ENCODE data around the gene HP1BP3. TPM values are rescaled to one million over a fixed set of nuclear protein-coding genes. Genes with fewer than 3 reads are reported as not detected.

HP1BP3 gene
- total RNA-seq, 4 donors from 2014 or later = 221 to 322 (median 237) TPM

DNA sequence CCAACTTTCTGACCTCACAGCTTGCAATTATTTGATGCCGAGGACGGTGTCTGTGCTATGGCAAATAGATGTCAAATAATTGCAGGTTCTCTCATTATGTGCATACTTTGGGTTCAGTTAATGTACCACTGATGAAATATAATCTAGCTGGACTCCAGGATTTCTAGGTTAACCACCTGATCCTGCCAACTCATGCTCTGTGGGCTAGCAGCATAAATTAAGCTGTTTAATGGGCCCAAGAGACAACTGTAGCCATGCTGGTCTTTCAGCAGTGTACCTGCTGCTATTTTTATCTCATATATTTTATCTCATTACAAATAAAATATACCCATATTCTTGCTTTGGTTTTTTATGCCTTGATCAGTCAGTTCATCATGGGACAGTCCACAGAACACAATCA is 43.3 kb upstream of the HP1BP3 start:
- H3K4me3 ChIP-seq = no peak overlapping the region
- H3K27me3 ChIP-seq = no peaks in the 10 kb centered on the region
- WGBS, 2 donors (ENCODE audit: low coverage in 1 of 2) = 94 to 95% methylated on average over 2 of the region's 2 CpGs
- TF ChIP-seq EP300 (IDR thresholded peaks at IDR 0.05) (no peak), POLR2AphosphoS5 (IDR thresholded peaks at IDR 0.05) (no peak), POLR2A (IDR thresholded peaks at IDR 0.05) (no peak)
- TF ChIP-seq, protein P1, sequence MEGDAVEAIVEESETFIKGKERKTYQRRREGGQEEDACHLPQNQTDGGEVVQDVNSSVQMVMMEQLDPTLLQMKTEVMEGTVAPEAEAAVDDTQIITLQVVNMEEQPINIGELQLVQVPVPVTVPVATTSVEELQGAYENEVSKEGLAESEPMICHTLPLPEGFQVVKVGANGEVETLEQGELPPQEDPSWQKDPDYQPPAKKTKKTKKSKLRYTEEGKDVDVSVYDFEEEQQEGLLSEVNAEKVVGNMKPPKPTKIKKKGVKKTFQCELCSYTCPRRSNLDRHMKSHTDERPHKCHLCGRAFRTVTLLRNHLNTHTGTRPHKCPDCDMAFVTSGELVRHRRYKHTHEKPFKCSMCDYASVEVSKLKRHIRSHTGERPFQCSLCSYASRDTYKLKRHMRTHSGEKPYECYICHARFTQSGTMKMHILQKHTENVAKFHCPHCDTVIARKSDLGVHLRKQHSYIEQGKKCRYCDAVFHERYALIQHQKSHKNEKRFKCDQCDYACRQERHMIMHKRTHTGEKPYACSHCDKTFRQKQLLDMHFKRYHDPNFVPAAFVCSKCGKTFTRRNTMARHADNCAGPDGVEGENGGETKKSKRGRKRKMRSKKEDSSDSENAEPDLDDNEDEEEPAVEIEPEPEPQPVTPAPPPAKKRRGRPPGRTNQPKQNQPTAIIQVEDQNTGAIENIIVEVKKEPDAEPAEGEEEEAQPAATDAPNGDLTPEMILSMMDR (IDR thresholded peaks at IDR 0.05) = no peak
- H3K4me1 ChIP-seq = no peaks in the 10 kb centered on the region
- no peak for ATAC-seq
- H3K27ac ChIP-seq = no peak overlapping the region
- H3K9me3 ChIP-seq = no peaks in the 10 kb centered on the region
- H3K36me3 ChIP-seq = peaks cover 0 to 25% of the 10 kb centered on the region in 2 donors

DNA sequence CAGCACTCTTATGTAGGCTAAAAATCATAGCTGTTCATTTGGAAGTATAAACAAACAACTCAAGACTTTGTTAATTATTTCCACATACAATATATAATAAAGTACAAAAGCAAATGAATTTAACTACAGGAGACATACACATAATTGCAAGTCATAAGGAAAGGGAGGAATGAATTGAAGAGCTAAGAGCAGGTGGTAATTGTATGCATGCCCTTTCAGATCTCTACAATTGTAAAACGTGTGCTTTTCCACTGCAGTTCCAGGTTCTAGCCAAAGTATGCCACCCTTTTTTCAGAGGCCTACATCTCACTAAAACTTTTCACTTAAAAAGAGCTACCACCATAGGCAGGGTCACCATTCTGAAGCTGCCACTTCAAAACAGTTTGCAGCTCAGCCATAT is 42.8 kb upstream of the HP1BP3 start:
- WGBS, 2 donors (ENCODE audit: low coverage in 1 of 2) = 67 to 71% methylated on average over 1 of the region's 1 CpG
- TF ChIP-seq EP300 (IDR thresholded peaks at IDR 0.05) (no peak), POLR2A (IDR thresholded peaks at IDR 0.05) (no peak), POLR2AphosphoS5 (IDR thresholded peaks at IDR 0.05) (no peak)
- TF ChIP-seq, protein P1 (IDR thresholded peaks at IDR 0.05) = no peak
- Histone ChIP-seq H3K27me3 (no peaks in the 10 kb centered on the region), H3K4me3 (no peak overlapping the region), H3K9me3 (no peaks in the 10 kb centered on the region), H3K36me3 (peaks cover 0 to 25% of the 10 kb centered on the region in 2 donors), H3K4me1 (no peaks in the 10 kb centered on the region), H3K27ac (no peak overlapping the region)
- ATAC-seq = no peak

DNA sequence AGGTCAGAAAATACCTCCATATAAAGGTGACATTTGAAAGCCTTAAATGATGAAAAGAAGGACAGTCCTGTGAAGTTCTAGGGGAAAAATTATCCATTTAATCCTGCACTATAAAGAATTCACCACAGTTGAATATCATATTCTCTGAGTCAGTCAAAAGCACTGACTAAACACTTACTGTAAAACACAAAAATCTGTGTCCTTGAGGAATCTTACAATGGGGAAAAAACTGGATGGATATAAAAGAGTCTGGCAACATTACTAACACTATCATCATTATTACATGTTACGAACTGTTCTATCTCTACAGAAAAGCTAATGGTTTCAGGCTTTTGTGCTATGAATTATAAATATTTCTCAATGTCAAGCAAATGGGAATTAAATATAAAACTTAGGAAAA is 42.4 kb upstream of the HP1BP3 start:
- Histone ChIP-seq H3K4me1 (no peaks in the 10 kb centered on the region), H3K36me3 (peaks cover 0 to 28% of the 10 kb centered on the region in 2 donors), H3K27ac (no peak overlapping the region), H3K27me3 (no peaks in the 10 kb centered on the region), H3K9me3 (no peaks in the 10 kb centered on the region), H3K4me3 (no peak overlapping the region)
- ATAC-seq = no peak
- WGBS, 2 donors (ENCODE audit: low coverage in 1 of 2) = 67 to 76% methylated on average over 1 of the region's 1 CpG
- no peak for TF ChIP-seq EP300 (IDR thresholded peaks at IDR 0.05)
- TF ChIP-seq, protein P1 (IDR thresholded peaks at IDR 0.05) = no peak
- no peak for TF ChIP-seq POLR2AphosphoS5 (IDR thresholded peaks at IDR 0.05)
- TF ChIP-seq POLR2A (IDR thresholded peaks at IDR 0.05) = no peak

DNA sequence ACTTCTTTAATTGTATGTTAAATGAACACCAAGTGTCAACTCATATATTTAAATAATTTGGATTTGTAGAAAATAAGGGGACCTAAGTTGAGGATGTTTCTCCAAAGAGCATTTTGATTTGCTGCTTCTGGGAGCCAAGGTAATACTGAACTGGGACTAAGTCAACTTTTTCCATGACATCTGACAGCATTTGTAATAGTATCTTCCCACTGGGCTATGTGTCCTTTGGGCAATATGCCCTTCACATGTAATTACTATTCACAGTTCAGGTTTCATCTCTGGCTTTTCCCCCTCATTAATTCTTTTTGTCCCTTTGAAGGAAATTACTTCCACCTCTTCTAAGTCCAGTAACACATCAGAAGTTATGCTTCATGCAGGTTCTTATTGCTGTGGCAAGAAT is 36.7 kb upstream of the HP1BP3 start:
- ATAC-seq = no peak
- peaks cover 0 to 65% of the 10 kb centered on the region in 2 donors for H3K36me3 ChIP-seq

DNA sequence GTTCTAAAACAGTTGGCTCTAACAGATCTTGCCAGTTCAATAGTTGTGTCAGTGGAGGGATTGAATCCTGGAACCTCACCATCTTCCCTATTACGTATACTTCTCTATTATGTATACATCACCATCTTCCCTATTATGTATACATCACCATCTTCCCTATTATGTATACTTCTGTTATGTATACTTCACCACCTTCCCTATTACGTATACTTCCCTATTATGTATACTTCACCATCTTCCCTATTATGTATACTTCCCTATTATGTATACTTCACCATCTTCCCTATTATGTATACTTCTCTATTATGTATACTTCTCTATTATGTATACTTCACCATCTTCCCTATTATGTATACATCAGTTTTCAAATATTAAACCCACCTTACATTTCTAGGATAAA is 34.4 kb upstream of the HP1BP3 start:
- 44 to 50% methylated on average over 2 of the region's 2 CpGs for WGBS, 2 donors (ENCODE audit: low coverage in 1 of 2)

More for the DNA sequence above, 36.7 kb upstream of the HP1BP3 start:
- Histone ChIP-seq H3K27ac (no peak overlapping the region), H3K4me1 (no peaks in the 10 kb centered on the region), H3K9me3 (no peaks in the 10 kb centered on the region), H3K27me3 (no peaks in the 10 kb centered on the region), H3K4me3 (no peak overlapping the region)
- TF ChIP-seq POLR2AphosphoS5 (IDR thresholded peaks at IDR 0.05) (no peak), POLR2A (IDR thresholded peaks at IDR 0.05) (no peak), EP300 (IDR thresholded peaks at IDR 0.05) (no peak)
- TF ChIP-seq, protein P1 (IDR thresholded peaks at IDR 0.05) = no peak

More for the DNA sequence above, 34.4 kb upstream of the HP1BP3 start:
- Histone ChIP-seq H3K4me1 (no peaks in the 10 kb centered on the region), H3K9me3 (no peaks in the 10 kb centered on the region), H3K27me3 (no peaks in the 10 kb centered on the region), H3K36me3 (peaks cover 0 to 64% of the 10 kb centered on the region in 2 donors), H3K4me3 (no peak overlapping the region), H3K27ac (no peak overlapping the region)
- ATAC-seq = no peak
- TF ChIP-seq POLR2A (IDR thresholded peaks at IDR 0.05) (no peak), EP300 (IDR thresholded peaks at IDR 0.05) (no peak), POLR2AphosphoS5 (IDR thresholded peaks at IDR 0.05) (no peak)
- TF ChIP-seq, protein P1 (IDR thresholded peaks at IDR 0.05) = no peak

Measured in gastroesophageal sphincter (tissue), 4 donors.